ENCODE data around the gene F2RL1. TPM values are rescaled to one million over a fixed set of nuclear protein-coding genes. Genes with fewer than 3 reads are reported as not detected.
"Not testable (repeated sequence)": the region's sequence is repeated elsewhere in the genome, so short reads cannot be mapped to it uniquely, and the experiment has no call there.

The F2RL1 gene
- total and polyA plus RNA-seq, 2 donors (not counting 1 experiment from before 2014, with no cell fraction given): 0.04 to 0.64 TPM

- Histone ChIP-seq H3K4me3 (ENCODE audit: control extremely low read depth in 1 of 5, extremely low read depth in 1 of 5, insufficient read depth in 1 of 5, low read depth in 2 of 5, low read length in 4 of 5) (no peak overlapping the region), H3K4me2 (replicated peaks; ENCODE audit: low read depth, low read length, poor library complexity, severe bottlenecking) (no peak overlapping the region), H3K4me1 (ENCODE audit: control insufficient read depth in 2 of 2, insufficient read depth in 2 of 2, low read length in 2 of 2) (peaks cover 17 to 20% of the 10 kb centered on the region in 2 donors), H3K27ac (ENCODE audit: low read length in 2 of 2) (no peak overlapping the region), H3K79me2 (ENCODE audit: control insufficient read depth, insufficient read depth, low read length) (no peaks in the 10 kb centered on the region), H4K20me1 (ENCODE audit: control insufficient read depth, insufficient read depth, low read length, poor library complexity, severe bottlenecking) (no peaks in the 10 kb centered on the region), H3K27me3 (replicated peaks in 1 of 4; ENCODE audit: control extremely low read depth in 1 of 4, control insufficient read depth in 3 of 4, insufficient read depth in 4 of 4, low read length in 3 of 4) (peaks cover 0 to 39% (median 14%) of the 10 kb centered on the region in 4 experiments), H3K9me3 (ENCODE audit: control extremely low read depth in 1 of 3, control insufficient read depth in 2 of 3, insufficient read depth in 1 of 3, low read length in 2 of 3) (peaks cover 0 to 20% (median 0%) of the 10 kb centered on the region in 3 donors), H3K9ac (ENCODE audit: low read length) (no peak overlapping the region), H2AFZ (ENCODE audit: insufficient read depth, low read depth, low read length, poor library complexity, severe bottlenecking) (no peak overlapping the region), H3K36me3 (replicated peaks in 1 of 2; ENCODE audit: control extremely low read depth in 1 of 2, control insufficient read depth in 1 of 2, extremely low read depth in 1 of 2, insufficient read depth in 2 of 2, low read length in 1 of 2) (no peaks in the 10 kb centered on the region)
- H3K9me3 Mint-ChIP-seq (ENCODE audit: insufficient read depth): no peaks in the 10 kb centered on the region
- ChIA-PET CTCF (no interaction called here), POLR2A (no interaction called here)
- peaks cover 14% of the 10 kb centered on the region for H3K4me1 Mint-ChIP-seq
- DNase-seq: no peak
- intact Hi-C loops (cut with micrococcal nuclease): no loop called here
- H3K4me3 Mint-ChIP-seq: no peak overlapping the region
- WGBS (ENCODE audit: insufficient coverage): no CpG with 5 or more reads among the region's 4 CpGs
- ATAC-seq (ENCODE audit: low read depth): no peak
- no peak overlapping the region for H3K27ac Mint-ChIP-seq
- H3K27me3 Mint-ChIP-seq: peaks cover 49% of the 10 kb centered on the region
- TF ChIP-seq EZH2 (IDR thresholded peaks at IDR 0.05; ENCODE audit: borderline replicate concordance, insufficient read depth, low read depth, low read length, poor library complexity, severe bottlenecking): no peak
- TF ChIP-seq, protein P1, sequence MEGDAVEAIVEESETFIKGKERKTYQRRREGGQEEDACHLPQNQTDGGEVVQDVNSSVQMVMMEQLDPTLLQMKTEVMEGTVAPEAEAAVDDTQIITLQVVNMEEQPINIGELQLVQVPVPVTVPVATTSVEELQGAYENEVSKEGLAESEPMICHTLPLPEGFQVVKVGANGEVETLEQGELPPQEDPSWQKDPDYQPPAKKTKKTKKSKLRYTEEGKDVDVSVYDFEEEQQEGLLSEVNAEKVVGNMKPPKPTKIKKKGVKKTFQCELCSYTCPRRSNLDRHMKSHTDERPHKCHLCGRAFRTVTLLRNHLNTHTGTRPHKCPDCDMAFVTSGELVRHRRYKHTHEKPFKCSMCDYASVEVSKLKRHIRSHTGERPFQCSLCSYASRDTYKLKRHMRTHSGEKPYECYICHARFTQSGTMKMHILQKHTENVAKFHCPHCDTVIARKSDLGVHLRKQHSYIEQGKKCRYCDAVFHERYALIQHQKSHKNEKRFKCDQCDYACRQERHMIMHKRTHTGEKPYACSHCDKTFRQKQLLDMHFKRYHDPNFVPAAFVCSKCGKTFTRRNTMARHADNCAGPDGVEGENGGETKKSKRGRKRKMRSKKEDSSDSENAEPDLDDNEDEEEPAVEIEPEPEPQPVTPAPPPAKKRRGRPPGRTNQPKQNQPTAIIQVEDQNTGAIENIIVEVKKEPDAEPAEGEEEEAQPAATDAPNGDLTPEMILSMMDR (IDR thresholded peaks at IDR 0.05): no peak
Observed at GRCh38 chr5:76821136-76821535, 2.3 kb downstream of the F2RL1 start.

- H3K4me2 ChIP-seq (replicated peaks; ENCODE audit: low read depth, low read length, poor library complexity, severe bottlenecking); H3K4me3 Mint-ChIP-seq; ATAC-seq (ENCODE audit: low read depth); H3K79me2 ChIP-seq (ENCODE audit: control insufficient read depth, insufficient read depth, low read length); H3K36me3 ChIP-seq (replicated peaks in 1 of 2; ENCODE audit: control extremely low read depth in 1 of 2, control insufficient read depth in 1 of 2, extremely low read depth in 1 of 2, insufficient read depth in 2 of 2, low read length in 1 of 2); H3K27ac Mint-ChIP-seq; H3K9ac ChIP-seq (ENCODE audit: low read length); H3K4me3 ChIP-seq (ENCODE audit: control extremely low read depth in 1 of 5, extremely low read depth in 1 of 5, insufficient read depth in 1 of 5, low read depth in 2 of 5, low read length in 4 of 5); intact Hi-C loops (cut with micrococcal nuclease); DNase-seq; H3K9me3 Mint-ChIP-seq (ENCODE audit: insufficient read depth); POLR2A ChIA-PET; H3K27ac ChIP-seq (ENCODE audit: low read length in 2 of 2); H2AFZ ChIP-seq (ENCODE audit: insufficient read depth, low read depth, low read length, poor library complexity, severe bottlenecking); CTCF ChIA-PET; H4K20me1 ChIP-seq (ENCODE audit: control insufficient read depth, insufficient read depth, low read length, poor library complexity, severe bottlenecking): not testable (repeated sequence)
- WGBS (ENCODE audit: insufficient coverage): 100% methylated on average over 1 of the region's 7 CpGs
- Histone ChIP-seq H3K9me3 (ENCODE audit: control extremely low read depth in 1 of 3, control insufficient read depth in 2 of 3, insufficient read depth in 1 of 3, low read length in 2 of 3) (peaks cover 0 to 20% (median 0%) of the 10 kb centered on the region in 3 donors), H3K4me1 (ENCODE audit: control insufficient read depth in 2 of 2, insufficient read depth in 2 of 2, low read length in 2 of 2) (peaks cover 17 to 20% of the 10 kb centered on the region in 2 donors), H3K27me3 (replicated peaks in 1 of 4; ENCODE audit: control extremely low read depth in 1 of 4, control insufficient read depth in 3 of 4, insufficient read depth in 4 of 4, low read length in 3 of 4) (peaks cover 0 to 36% (median 14%) of the 10 kb centered on the region in 4 experiments)
- Mint-ChIP-seq H3K27me3 (peaks cover 38% of the 10 kb centered on the region), H3K4me1 (peaks cover 14% of the 10 kb centered on the region)
Observed at GRCh38 chr5:76822105-76822731, 3.4 kb downstream of the F2RL1 start.

GRCh38 chr5:76826416-76826815 lies 7.6 kb downstream of the F2RL1 start:
- H3K9me3 Mint-ChIP-seq (ENCODE audit: insufficient read depth); H4K20me1 ChIP-seq (ENCODE audit: control insufficient read depth, insufficient read depth, low read length, poor library complexity, severe bottlenecking); H3K79me2 ChIP-seq (ENCODE audit: control insufficient read depth, insufficient read depth, low read length); H3K36me3 ChIP-seq (replicated peaks in 1 of 2; ENCODE audit: control extremely low read depth in 1 of 2, control insufficient read depth in 1 of 2, extremely low read depth in 1 of 2, insufficient read depth in 2 of 2, low read length in 1 of 2); POLR2A ChIA-PET; H3K27ac ChIP-seq (ENCODE audit: low read length in 2 of 2); H3K27ac Mint-ChIP-seq; H2AFZ ChIP-seq (ENCODE audit: insufficient read depth, low read depth, low read length, poor library complexity, severe bottlenecking); DNase-seq; H3K4me1 ChIP-seq (ENCODE audit: control insufficient read depth in 2 of 2, insufficient read depth in 2 of 2, low read length in 2 of 2); CTCF ChIA-PET; H3K27me3 Mint-ChIP-seq; H3K4me3 Mint-ChIP-seq; intact Hi-C loops (cut with micrococcal nuclease); H3K4me2 ChIP-seq (replicated peaks; ENCODE audit: low read depth, low read length, poor library complexity, severe bottlenecking); H3K4me1 Mint-ChIP-seq; ATAC-seq (ENCODE audit: low read depth); H3K4me3 ChIP-seq (ENCODE audit: control extremely low read depth in 1 of 5, extremely low read depth in 1 of 5, insufficient read depth in 1 of 5, low read depth in 2 of 5, low read length in 4 of 5); H3K9ac ChIP-seq (ENCODE audit: low read length); H3K27me3 ChIP-seq (replicated peaks in 1 of 4; ENCODE audit: control extremely low read depth in 1 of 4, control insufficient read depth in 3 of 4, insufficient read depth in 4 of 4, low read length in 3 of 4): not testable (repeated sequence)
- peaks cover 0 to 13% (median 0%) of the 10 kb centered on the region in 3 donors for H3K9me3 ChIP-seq (ENCODE audit: control extremely low read depth in 1 of 3, control insufficient read depth in 2 of 3, insufficient read depth in 1 of 3, low read length in 2 of 3)
